ENCODE measurements around the gene NIPAL4. TPM values are rescaled to one million over a fixed set of nuclear protein-coding genes. Genes with fewer than 3 reads are reported as not detected.

NIPAL4 gene
- total and polyA plus RNA-seq, 2 donors (not counting 3 experiments of a cell fraction or from before 2014, with no cell fraction given) = not detected

DNA sequence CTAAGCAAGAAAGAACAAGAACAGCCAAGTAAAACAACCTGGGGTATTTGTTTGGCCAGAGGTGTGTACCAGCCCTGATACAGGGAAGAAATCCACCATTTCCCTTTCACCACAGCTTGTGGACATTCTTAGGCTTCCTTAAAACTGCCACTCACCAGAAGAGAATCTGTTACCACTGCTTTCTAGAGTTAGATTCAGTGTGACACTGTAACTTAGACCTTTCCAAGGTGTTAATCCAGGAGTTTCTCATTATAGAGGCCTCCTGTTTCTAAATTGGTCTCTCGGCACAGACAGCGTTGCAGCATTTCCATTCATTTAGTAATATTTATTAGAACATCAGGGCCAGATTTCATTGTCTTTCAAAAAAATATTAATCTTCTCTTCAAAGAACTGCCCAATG, 55.0 kb downstream of the NIPAL4 start:
- no peaks in the 10 kb centered on the region for H3K9me1 ChIP-seq (replicated peaks; ENCODE audit: control insufficient read depth, extremely low read depth, insufficient read depth, low read length)
- intact Hi-C loops (cut with micrococcal nuclease) = loop anchor here (5.0 kb wide), 3 partner anchors 77 to 157 kb away; partner anchors contain the start of genes C5orf52 and SOX30
- no peak overlapping the region for H3K4me3 ChIP-seq (replicated peaks in 1 of 3; ENCODE audit: insufficient read depth in 1 of 3, low read depth in 1 of 3, low read length in 3 of 3)
- peaks cover 20% of the 10 kb centered on the region for H3K4me1 ChIP-seq (ENCODE audit: control insufficient read depth, extremely low read depth, insufficient read depth, low read length)
- H4K20me1 ChIP-seq (replicated peaks; ENCODE audit: control insufficient read depth, extremely low read depth, insufficient read depth, low read length) = no peaks in the 10 kb centered on the region
- FAIRE-seq (no peak), DNase-seq (ENCODE audit: low read depth, low spot score) (no peak)
- TF ChIP-seq, protein P1, sequence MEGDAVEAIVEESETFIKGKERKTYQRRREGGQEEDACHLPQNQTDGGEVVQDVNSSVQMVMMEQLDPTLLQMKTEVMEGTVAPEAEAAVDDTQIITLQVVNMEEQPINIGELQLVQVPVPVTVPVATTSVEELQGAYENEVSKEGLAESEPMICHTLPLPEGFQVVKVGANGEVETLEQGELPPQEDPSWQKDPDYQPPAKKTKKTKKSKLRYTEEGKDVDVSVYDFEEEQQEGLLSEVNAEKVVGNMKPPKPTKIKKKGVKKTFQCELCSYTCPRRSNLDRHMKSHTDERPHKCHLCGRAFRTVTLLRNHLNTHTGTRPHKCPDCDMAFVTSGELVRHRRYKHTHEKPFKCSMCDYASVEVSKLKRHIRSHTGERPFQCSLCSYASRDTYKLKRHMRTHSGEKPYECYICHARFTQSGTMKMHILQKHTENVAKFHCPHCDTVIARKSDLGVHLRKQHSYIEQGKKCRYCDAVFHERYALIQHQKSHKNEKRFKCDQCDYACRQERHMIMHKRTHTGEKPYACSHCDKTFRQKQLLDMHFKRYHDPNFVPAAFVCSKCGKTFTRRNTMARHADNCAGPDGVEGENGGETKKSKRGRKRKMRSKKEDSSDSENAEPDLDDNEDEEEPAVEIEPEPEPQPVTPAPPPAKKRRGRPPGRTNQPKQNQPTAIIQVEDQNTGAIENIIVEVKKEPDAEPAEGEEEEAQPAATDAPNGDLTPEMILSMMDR (IDR thresholded peaks at IDR 0.05; ENCODE audit: extremely low read depth in 1 of 2, insufficient read depth in 1 of 2, low read depth in 1 of 2, low read length in 2 of 2) = no peak
- TF ChIP-seq POLR2AphosphoS5 (IDR thresholded peaks at IDR 0.05; ENCODE audit: insufficient read depth, low read depth, low read length) (no peak), GATA2 (IDR thresholded peaks at IDR 0.05; ENCODE audit: insufficient read depth, insufficient read length, low read depth, low read length) (no peak), MYC (IDR thresholded peaks at IDR 0.05; ENCODE audit: low read depth, low read length) (no peak), FOS (IDR thresholded peaks at IDR 0.05; ENCODE audit: borderline replicate concordance, insufficient read depth, low read length) (no peak), POLR2A (IDR thresholded peaks at IDR 0.05; ENCODE audit: low read depth, low read length) (no peak), EZH2 (IDR thresholded peaks at IDR 0.05; ENCODE audit: borderline replicate concordance, low read depth, low read length, severe bottlenecking) (no peak), JUN (IDR thresholded peaks at IDR 0.05; ENCODE audit: borderline replicate concordance, insufficient read depth, insufficient read length, low read depth) (no peak)
- TF ChIP-seq, protein P2, sequence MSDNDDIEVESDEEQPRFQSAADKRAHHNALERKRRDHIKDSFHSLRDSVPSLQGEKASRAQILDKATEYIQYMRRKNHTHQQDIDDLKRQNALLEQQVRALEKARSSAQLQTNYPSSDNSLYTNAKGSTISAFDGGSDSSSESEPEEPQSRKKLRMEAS (IDR thresholded peaks at IDR 0.05; ENCODE audit: insufficient read depth, insufficient read length) = no peak
- no peaks in the 10 kb centered on the region for H3K9me3 ChIP-seq (replicated peaks; ENCODE audit: control insufficient read depth, insufficient read depth, low read length)
- no peak overlapping the region for H3K4me2 ChIP-seq (ENCODE audit: insufficient read depth, low read length)
- POLR2A ChIA-PET = no interaction called here
- H3K36me3 ChIP-seq (ENCODE audit: control insufficient read depth in 2 of 2, extremely low read depth in 1 of 2, insufficient read depth in 2 of 2, low read length in 2 of 2) = peaks cover 0 to 2% of the 10 kb centered on the region in 2 experiments
- no peak overlapping the region for H3K27ac ChIP-seq (ENCODE audit: insufficient read depth, low read depth, low read length)
- no peaks in the 10 kb centered on the region for H3K27me3 ChIP-seq (ENCODE audit: control insufficient read depth in 2 of 2, insufficient read depth in 2 of 2, low read length in 2 of 2)
- CTCF ChIA-PET = no interaction called here
- no peak overlapping the region for H3K9ac ChIP-seq (replicated peaks; ENCODE audit: extremely low read depth, insufficient read depth, low read length)
- BruUV-seq (replicated peaks) = no TSS peak
- no peaks in the 10 kb centered on the region for H3K79me2 ChIP-seq (ENCODE audit: control insufficient read depth, insufficient read depth, low read length)
- dilution Hi-C loops (cut with MboI; ENCODE audit: extremely low pct_ligation_motif_present, low sequenced_read_pairs) = no loop called here
- no peak overlapping the region for H2AFZ ChIP-seq (ENCODE audit: low read depth, low read length)

Measured in endothelial cell of umbilical vein (primary cell).